Parathyroid adenoma (tissue), 2 donors: ENCODE results near the gene HOMER1.
A peak's percentile ranks its signal among the peaks of the same experiment; 100 is the strongest.

Source experiments
- H2AFZ ChIP-seq: fragments of 300-600 bp; sonication (generic); one replicate; pipeline ENCODE4 v1.7.0; 2017; ENCODE audit warnings: antibody characterized with exemption, mild to moderate bottlenecking
- H3K27ac ChIP-seq: fragments of 300-600 bp; sonication (generic); one replicate; pipeline ENCODE4 v1.7.0; 2017
- H3K27me3 ChIP-seq: fragments of 300-600 bp; sonication (generic); one replicate; pipeline ENCODE4 v1.7.0; 2017; ENCODE audit warnings: low read length; ENCODE audit not compliant: control insufficient read depth, insufficient read depth
- H3K36me3 ChIP-seq: fragments of 300-600 bp; sonication (generic); one replicate; pipeline ENCODE4 v1.7.0; 2017; ENCODE audit warnings: low read length; ENCODE audit not compliant: control insufficient read depth, insufficient read depth
- H3K4me1 ChIP-seq: fragments of 300-600 bp; sonication (generic); one replicate; pipeline ENCODE4 v1.7.0; 2017; ENCODE audit warnings: control low read depth
- H3K4me2 ChIP-seq: fragments of 300-600 bp; sonication (generic); one replicate; pipeline ENCODE4 v1.7.0; 2017; ENCODE audit warnings: low read length
- H3K4me3 ChIP-seq: fragments of 300-600 bp; sonication (generic); one replicate; pipeline ENCODE4 v1.7.0; 2017; ENCODE audit warnings: low read depth, low read length
- H3K79me2 ChIP-seq: fragments of 300-600 bp; sonication (generic); one replicate; pipeline ENCODE4 v1.7.0; 2017; ENCODE audit warnings: control low read depth
- H3K9ac ChIP-seq: fragments of 300-600 bp; sonication (generic); one replicate; pipeline ENCODE4 v1.7.0; 2017; ENCODE audit warnings: mild to moderate bottlenecking
- H3K9me3 ChIP-seq: fragments of 300-600 bp; sonication (generic); one replicate; pipeline ENCODE4 v1.7.0; 2017; ENCODE audit warnings: low read length; ENCODE audit not compliant: control insufficient read depth
- TF ChIP-seq, protein P1 (sequence below): fragments of 300-600 bp; sonication (generic); IDR thresholded peaks from one replicate; pipeline ENCODE4 v1.7.0; 2017; ENCODE audit warnings: antibody characterized with exemption, mild to moderate bottlenecking
- donor health status: primary hyperparathyroidism.

The HOMER1 gene

DNA sequence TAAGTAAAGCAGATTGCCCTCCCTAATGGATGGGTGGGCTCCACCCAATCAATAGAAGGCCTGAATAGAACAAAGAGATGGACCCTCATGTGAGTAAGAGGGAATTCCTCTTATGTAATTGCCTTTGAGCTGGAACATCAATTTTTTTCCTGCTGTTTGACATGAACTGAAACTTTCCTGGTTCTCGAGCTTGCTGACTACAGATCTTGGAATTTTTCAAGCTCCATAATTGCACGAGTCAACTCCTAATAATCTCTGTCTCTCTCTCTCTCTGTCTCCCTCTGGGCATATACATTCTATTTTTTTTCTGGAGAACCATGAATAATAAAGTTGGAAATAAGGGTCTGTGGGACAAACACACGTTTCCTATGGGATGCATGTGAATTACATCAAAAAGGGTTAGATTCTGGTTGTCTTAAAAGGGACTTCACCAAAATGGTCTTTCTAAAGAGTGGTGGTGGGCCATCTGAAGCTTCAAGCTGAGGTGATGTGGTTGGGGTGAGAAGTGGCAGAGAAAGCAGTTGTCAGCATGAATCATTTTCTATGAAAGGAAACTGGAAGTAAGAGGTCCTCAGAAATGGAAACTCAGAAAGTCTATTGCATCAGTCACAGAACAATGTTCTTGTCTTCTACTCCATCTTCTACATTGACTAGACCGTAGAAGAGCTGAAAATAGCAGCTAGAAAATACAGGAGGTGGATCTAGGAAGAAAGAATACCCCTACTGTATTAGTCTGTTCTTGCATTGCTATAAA is 47.0 kb upstream of the HOMER1 start:
- no peak overlapping the region for H3K27ac ChIP-seq

DNA sequence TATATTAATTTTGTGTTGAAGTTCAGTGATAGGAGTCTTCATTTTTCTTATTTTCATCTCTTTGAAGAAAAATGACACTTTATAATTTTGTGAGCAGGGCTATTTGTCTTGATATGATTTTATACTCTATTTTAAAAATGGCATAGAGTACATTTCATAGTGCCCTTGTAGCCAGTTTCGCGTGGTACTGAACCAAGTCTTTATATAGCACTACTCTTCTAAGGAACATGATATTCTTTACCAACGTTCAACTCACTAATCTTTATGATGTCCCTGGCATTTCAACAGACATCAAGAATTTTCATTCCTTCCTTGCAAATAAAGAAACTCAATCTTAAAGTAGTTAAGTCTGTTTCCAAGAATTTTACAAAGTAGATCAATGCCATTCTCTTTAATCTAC is 41.5 kb upstream of the HOMER1 start:
- no peak overlapping the region for H3K4me2 ChIP-seq
- no peak overlapping the region for H2AFZ ChIP-seq
- no peaks in the 10 kb centered on the region for H3K4me1 ChIP-seq
- TF ChIP-seq, protein P1, sequence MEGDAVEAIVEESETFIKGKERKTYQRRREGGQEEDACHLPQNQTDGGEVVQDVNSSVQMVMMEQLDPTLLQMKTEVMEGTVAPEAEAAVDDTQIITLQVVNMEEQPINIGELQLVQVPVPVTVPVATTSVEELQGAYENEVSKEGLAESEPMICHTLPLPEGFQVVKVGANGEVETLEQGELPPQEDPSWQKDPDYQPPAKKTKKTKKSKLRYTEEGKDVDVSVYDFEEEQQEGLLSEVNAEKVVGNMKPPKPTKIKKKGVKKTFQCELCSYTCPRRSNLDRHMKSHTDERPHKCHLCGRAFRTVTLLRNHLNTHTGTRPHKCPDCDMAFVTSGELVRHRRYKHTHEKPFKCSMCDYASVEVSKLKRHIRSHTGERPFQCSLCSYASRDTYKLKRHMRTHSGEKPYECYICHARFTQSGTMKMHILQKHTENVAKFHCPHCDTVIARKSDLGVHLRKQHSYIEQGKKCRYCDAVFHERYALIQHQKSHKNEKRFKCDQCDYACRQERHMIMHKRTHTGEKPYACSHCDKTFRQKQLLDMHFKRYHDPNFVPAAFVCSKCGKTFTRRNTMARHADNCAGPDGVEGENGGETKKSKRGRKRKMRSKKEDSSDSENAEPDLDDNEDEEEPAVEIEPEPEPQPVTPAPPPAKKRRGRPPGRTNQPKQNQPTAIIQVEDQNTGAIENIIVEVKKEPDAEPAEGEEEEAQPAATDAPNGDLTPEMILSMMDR: no peak
- H3K27ac ChIP-seq: no peak overlapping the region
- no peaks in the 10 kb centered on the region for H3K36me3 ChIP-seq
- no peaks in the 10 kb centered on the region for H3K9me3 ChIP-seq
- H3K9ac ChIP-seq: no peak overlapping the region
- H3K27me3 ChIP-seq: no peaks in the 10 kb centered on the region
- no peaks in the 10 kb centered on the region for H3K79me2 ChIP-seq
- no peak overlapping the region for H3K4me3 ChIP-seq

More for the DNA sequence above, 47.0 kb upstream of the HOMER1 start:
- no peak overlapping the region for H3K9ac ChIP-seq
- H3K4me3 ChIP-seq: no peak overlapping the region
- no peaks in the 10 kb centered on the region for H3K9me3 ChIP-seq
- H3K79me2 ChIP-seq: no peaks in the 10 kb centered on the region
- TF ChIP-seq, protein P1: no peak
- no peaks in the 10 kb centered on the region for H3K36me3 ChIP-seq
- H3K4me1 ChIP-seq: no peaks in the 10 kb centered on the region
- H3K4me2 ChIP-seq: no peak overlapping the region
- no peaks in the 10 kb centered on the region for H3K27me3 ChIP-seq
- H2AFZ ChIP-seq: no peak overlapping the region

DNA sequence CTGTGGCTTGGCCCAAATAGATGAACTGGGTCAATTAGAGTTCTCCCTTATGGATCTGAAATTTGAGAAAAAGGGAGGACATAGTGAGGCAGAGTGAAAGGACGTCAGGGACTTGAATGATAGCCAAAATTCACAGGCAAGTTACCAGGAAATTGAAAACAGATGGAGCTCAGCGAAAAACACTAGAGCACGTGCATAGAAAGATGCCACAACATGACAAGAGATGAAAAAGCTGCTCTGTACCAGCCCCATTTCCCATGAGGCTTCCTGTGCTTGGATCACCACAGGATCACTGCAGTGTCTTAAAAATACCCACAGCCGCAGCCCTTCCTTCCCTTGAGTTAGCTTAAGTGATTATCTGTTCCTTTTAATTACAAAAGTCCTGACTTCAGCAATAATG is 39.0 kb upstream of the HOMER1 start:
- no peak overlapping the region for H3K4me3 ChIP-seq
- H3K36me3 ChIP-seq: no peaks in the 10 kb centered on the region
- no peak overlapping the region for H3K27ac ChIP-seq

DNA sequence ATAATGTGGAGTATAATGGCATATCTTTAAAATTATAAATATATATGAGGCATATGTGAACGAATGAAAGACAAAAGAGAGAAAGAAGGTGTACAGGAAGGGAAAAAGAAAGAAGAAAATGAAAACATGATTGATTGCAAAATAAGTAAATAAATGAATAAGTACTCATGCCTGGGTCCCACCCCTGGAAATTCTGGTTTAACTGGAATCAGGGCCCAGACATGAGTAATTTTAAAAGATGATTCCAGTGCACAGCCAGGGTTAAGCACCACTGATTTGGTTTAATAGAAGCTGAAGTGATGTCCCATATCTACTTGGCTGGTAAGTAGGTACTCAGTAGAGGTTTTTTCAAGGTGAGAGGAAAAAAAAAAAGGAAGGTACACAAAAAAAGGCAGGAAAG is 34.0 kb upstream of the HOMER1 start:
- H3K27me3 ChIP-seq: no peaks in the 10 kb centered on the region
- no peaks in the 10 kb centered on the region for H3K36me3 ChIP-seq
- no peak overlapping the region for H3K9ac ChIP-seq
- H3K79me2 ChIP-seq: peaks cover 3% of the 10 kb centered on the region
- H3K4me3 ChIP-seq: no peak overlapping the region
- peak overlapping the region; percentile 87 for H2AFZ ChIP-seq
- no peak overlapping the region for H3K4me2 ChIP-seq
- TF ChIP-seq, protein P1: no peak
- no peaks in the 10 kb centered on the region for H3K9me3 ChIP-seq
- H3K27ac ChIP-seq: peak overlapping the region; percentile 84
- H3K4me1 ChIP-seq: peaks cover 32% of the 10 kb centered on the region

More for the DNA sequence above, 39.0 kb upstream of the HOMER1 start:
- Histone ChIP-seq H3K27me3 (no peaks in the 10 kb centered on the region), H3K9me3 (no peaks in the 10 kb centered on the region), H3K4me1 (peaks cover 5% of the 10 kb centered on the region), H3K79me2 (peaks cover 3% of the 10 kb centered on the region), H2AFZ (no peak overlapping the region), H3K4me2 (no peak overlapping the region), H3K9ac (no peak overlapping the region)
- TF ChIP-seq, protein P1: no peak

DNA sequence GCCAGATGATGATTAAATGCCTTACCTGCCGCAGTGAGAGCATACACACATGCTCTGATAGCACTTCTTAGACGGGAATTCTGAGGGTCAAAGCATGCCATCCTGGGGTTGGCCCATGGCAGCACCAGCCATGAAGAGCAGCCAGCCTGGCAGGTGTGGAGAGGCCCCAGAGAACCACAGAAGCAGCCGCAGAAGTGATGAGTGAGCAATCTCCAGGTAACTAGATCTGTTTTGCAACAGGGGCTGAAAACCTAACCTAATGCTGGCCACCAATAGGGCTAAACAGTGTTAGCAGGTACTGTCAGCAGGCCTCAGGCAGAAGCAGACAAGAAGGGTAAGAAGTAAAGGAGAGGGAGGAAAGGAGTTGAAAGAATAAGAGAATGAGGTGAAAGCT is 33.5 kb upstream of the HOMER1 start:
- no peak overlapping the region for H3K4me3 ChIP-seq
- TF ChIP-seq, protein P1: no peak
- H3K27me3 ChIP-seq: no peaks in the 10 kb centered on the region
- H3K27ac ChIP-seq: peak overlapping the region; percentile 84
- peaks cover 3% of the 10 kb centered on the region for H3K79me2 ChIP-seq
- H3K9ac ChIP-seq: no peak overlapping the region
- H3K36me3 ChIP-seq: no peaks in the 10 kb centered on the region
- no peaks in the 10 kb centered on the region for H3K9me3 ChIP-seq
- peak overlapping the region; percentile 87 for H2AFZ ChIP-seq
- H3K4me1 ChIP-seq: peaks cover 32% of the 10 kb centered on the region
- no peak overlapping the region for H3K4me2 ChIP-seq
